Aorta (tissue), 5 donors: ENCODE results near the gene FAM187B. TPM values are rescaled to one million over a fixed set of nuclear protein-coding genes. Genes with fewer than 3 reads are reported as not detected.

Experiments
- ATAC-seq: fragments of 200-7000 bp; cut with Tn5 transposase; one replicate; pipeline ENCODE4 v1.9.1; 2022; ENCODE audit warnings: moderate library complexity; ENCODE audit not compliant: low FRiP score
- DNase-seq, 2 donors: peaks; one replicate each; pipeline ENCODE4 v3.0.0-alpha.2; 2020
- H3K27ac ChIP-seq, 2 donors: one replicate each; pipeline ENCODE4 v1.5.1; 2013; ENCODE audit warnings: low read length in 2 of 2, mild to moderate bottlenecking in 2 of 2, moderate library complexity in 2 of 2, control low read depth in 1 of 2, inconsistent platforms in 1 of 2, low read depth in 1 of 2
- H3K27me3 ChIP-seq, 2 donors: one replicate each; pipeline ENCODE4 v1.6.1; 2013; ENCODE audit warnings: control low read depth in 1 of 2, low read length in 1 of 2, mild to moderate bottlenecking in 1 of 2, moderate library complexity in 1 of 2; ENCODE audit not compliant: insufficient read depth in 2 of 2, control insufficient read depth in 1 of 2
- H3K36me3 ChIP-seq, 2 donors: one replicate each; pipeline ENCODE4 v1.6.1; 2013; ENCODE audit warnings: control low read depth in 1 of 2, low read length in 1 of 2, mild to moderate bottlenecking in 1 of 2; ENCODE audit not compliant: insufficient read depth in 2 of 2, control insufficient read depth in 1 of 2
- H3K4me1 ChIP-seq, 2 donors: one replicate each; pipeline ENCODE4 v1.6.1; 2013; ENCODE audit warnings: low read length in 2 of 2, control low read depth in 1 of 2, mild to moderate bottlenecking in 1 of 2, moderate library complexity in 1 of 2; ENCODE audit not compliant: insufficient read depth in 2 of 2, control insufficient read depth in 1 of 2
- H3K4me3 ChIP-seq, 2 donors: one replicate each; pipeline ENCODE4 v1.5.1; 2013; ENCODE audit warnings: low read length in 2 of 2, control low read depth in 1 of 2, mild to moderate bottlenecking in 1 of 2
- H3K9me3 ChIP-seq: one replicate; pipeline ENCODE4 v1.6.1; 2013; ENCODE audit warnings: mild to moderate bottlenecking, low read length; ENCODE audit not compliant: control insufficient read depth
- WGBS, 2 donors: extraction: QIAGEN DNeasy Blood & Tissue Kit; methylation state at CpG; one replicate each; pipeline ENCODE4 v1.1.7; 2013; 5-methylcytosine and 5-hydroxymethylcytosine counted together
- intact Hi-C, 2 donors: fragments of 100-400 bp; cut with DNase I; formaldehyde crosslinking; loops; one replicate each; pipeline versions ENCODE4 v1.14.2 to v1.15.0; 2022
- polyA plus RNA-seq, 2 donors: library from polyadenylated mRNA; stranded (reverse); fragments of 200-250 nt; gene quantifications; one replicate each; pipeline ENCODE4 v1.2.3, GENCODE V29; 2013
- total RNA-seq, 2 donors: library from RNA; stranded (reverse); fragmentation: NEBNext Ultra II Directional; extraction: Animal tissue kit (Norgen Biotek cat#: 25700); gene quantifications; one replicate each; pipeline ENCODE4 v1.2.1, GENCODE V29; 2021
- donor health status: healthy with polysubstance abuse.
- donor health status: Bipolar disorder and iron deficiency.
- donor health status: DM: no; HTN: no; CAD: no.
- donor health status: DM: no; HTN: no; CAD: no.
- donor health status: DM: yes; HTN: yes; CAD: no.

Gene FAM187B
- total and polyA plus RNA-seq, 4 donors, result not detected

DNA sequence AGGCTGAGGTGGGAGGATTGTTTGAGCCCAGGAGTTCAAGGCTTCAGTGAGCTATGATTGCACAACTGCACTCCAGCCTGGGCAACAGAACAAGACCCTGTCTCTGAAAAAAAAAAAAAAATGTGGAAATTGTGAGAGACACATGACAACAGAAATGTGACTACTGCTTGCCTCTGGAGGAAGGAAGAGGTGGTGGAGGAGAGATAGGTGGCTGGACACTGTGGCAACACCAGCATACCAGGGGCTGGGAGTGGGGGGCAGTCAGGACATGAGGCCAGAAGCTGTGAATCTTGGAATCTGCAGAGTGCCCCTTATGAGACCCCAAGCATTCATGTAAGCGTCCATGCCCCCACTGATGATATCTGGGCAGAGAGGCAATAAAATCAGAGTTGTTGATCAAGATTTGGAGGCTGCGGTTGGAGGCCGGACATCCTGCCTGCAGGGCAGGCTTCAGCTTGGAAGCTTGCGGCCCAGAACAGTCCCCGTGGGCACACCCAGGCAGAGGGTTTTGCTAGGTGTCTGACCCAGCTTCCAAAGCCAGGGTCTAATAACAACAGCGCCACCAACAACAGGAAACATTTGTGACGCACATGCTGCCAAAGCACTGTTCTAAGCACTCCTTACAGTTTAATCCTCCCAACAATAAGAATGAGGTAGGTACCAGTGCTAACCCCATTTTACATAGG is 16.9 kb downstream of the FAM187B start:
- Histone ChIP-seq H3K36me3 (no peaks in the 10 kb centered on the region), H3K27me3 (no peaks in the 10 kb centered on the region), H3K27ac (no peak overlapping the region), H3K4me3 (no peak overlapping the region), H3K9me3 (peaks cover 2% of the 10 kb centered on the region), H3K4me1 (no peaks in the 10 kb centered on the region)
- intact Hi-C loops, result no loop called here
- peak; percentile 42 for ATAC-seq
- WGBS, 2 donors, result 78 to 81% methylated on average over 7 of the region's 7 CpGs
- peak in 1 of 2 donors; percentile 86 for DNase-seq

DNA sequence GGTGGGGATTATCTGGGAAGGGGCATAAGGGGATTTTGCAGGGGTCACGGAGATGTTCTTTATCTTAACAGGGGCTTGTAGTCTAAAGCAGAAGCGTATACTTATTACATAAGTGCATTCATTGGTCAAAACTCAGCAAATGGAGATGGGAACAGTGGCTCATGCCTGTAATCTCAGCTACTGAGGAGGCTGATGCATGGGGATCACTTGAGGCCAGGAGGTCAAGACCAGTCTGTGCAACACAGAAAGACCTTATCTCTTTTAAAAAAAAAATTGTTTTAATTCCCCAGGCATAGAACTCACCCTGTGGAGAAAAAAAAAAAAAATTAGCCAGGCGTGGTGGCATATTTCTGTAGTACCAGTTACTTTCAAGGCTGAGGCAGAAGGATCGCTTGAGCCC is 18.9 kb downstream of the FAM187B start:
- H3K9me3 ChIP-seq, result no peaks in the 10 kb centered on the region
- DNase-seq, result no peak
- ATAC-seq, result no peak
- WGBS, 2 donors, result 72 to 77% methylated on average over 4 of the region's 4 CpGs
- H3K4me3 ChIP-seq, result no peak overlapping the region
- no peaks in the 10 kb centered on the region for H3K27me3 ChIP-seq
- intact Hi-C loops, result no loop called here
- H3K36me3 ChIP-seq, result no peaks in the 10 kb centered on the region
- no peak overlapping the region for H3K27ac ChIP-seq
- no peaks in the 10 kb centered on the region for H3K4me1 ChIP-seq

DNA sequence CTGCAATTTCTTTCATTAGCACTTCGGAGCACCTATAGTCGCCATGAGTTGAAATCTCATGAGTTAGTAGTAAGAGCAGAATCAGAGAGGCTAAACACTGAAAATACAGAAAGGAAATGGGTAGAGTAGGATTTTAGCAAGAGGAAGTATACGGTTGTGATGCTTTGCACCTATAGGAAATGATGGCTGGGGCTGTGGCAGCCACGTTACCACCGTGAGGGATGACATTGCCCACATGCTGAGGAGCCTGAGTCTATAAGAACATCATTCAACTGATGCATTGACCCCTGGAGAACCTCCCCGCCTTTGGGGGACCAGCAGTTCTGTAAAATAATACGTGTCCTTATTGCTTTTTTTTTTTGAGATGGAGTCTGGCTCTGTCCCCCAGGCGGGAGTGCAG is 20.4 kb downstream of the FAM187B start:
- no peak overlapping the region for H3K27ac ChIP-seq
- ATAC-seq (no peak), DNase-seq (no peak)
- H3K4me3 ChIP-seq, result no peak overlapping the region
- no peaks in the 10 kb centered on the region for H3K4me1 ChIP-seq
- intact Hi-C loops, result no loop called here
- WGBS, 2 donors, result 86 to 88% methylated on average over 8 of the region's 8 CpGs
- no peaks in the 10 kb centered on the region for H3K36me3 ChIP-seq
- H3K9me3 ChIP-seq, result no peaks in the 10 kb centered on the region
- no peaks in the 10 kb centered on the region for H3K27me3 ChIP-seq

DNA sequence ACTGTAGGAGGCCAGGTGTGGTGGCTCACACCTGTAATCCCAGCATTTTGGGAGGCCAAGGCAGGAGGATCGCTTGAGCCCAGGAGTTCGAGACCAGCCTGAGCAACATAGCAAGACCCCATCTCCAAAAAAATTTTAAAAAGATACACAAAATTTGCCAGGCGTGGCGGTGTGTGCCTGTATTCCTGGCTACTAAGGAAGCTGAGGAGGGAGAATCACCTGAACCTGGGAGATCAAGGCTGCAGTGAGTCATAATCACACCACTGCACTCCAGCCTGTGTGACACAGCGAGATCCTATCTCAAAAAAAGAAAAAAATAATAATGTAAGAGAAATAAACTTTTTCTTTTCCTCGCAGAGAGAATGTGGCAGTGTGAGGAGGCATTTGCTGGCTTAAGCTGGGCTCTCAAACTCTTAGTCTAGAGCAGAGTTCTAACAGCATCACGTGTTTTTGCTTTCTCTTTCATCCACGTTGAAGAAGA is 21.1 kb downstream of the FAM187B start:
- Histone ChIP-seq H3K4me1 (no peaks in the 10 kb centered on the region), H3K4me3 (no peak overlapping the region), H3K9me3 (no peaks in the 10 kb centered on the region), H3K27me3 (no peaks in the 10 kb centered on the region), H3K27ac (no peak overlapping the region), H3K36me3 (no peaks in the 10 kb centered on the region)
- ATAC-seq (no peak), DNase-seq (no peak)
- WGBS, 2 donors, result 70 to 77% methylated on average over 8 of the region's 8 CpGs
- intact Hi-C loops, result no loop called here

DNA sequence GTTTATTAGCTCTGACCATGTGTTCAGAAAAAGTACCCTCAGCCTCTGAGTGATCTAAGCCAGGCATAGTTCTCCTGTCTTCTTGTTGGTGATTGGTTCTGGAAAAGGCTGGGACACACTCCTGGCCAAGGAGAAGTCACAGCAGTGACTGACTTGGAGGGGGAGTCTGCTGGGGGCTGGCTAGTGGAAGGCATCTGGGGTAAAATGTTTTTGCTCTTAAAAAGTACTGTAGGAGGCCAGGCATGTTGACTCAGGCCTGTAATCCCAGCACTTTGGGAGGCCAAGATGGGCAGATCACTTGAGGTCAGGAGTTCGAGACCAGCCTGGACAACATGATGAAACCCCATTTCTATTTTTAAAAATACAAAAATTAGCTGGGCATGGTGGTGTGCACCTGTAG is 21.7 kb downstream of the FAM187B start:
- Histone ChIP-seq H3K36me3 (no peaks in the 10 kb centered on the region), H3K27ac (no peak overlapping the region), H3K4me1 (no peaks in the 10 kb centered on the region), H3K9me3 (no peaks in the 10 kb centered on the region), H3K27me3 (no peaks in the 10 kb centered on the region), H3K4me3 (no peak overlapping the region)
- no peak for ATAC-seq
- intact Hi-C loops, result no loop called here
- DNase-seq, result no peak
- 92 to 94% methylated on average over 1 of the region's 1 CpG for WGBS, 2 donors

DNA sequence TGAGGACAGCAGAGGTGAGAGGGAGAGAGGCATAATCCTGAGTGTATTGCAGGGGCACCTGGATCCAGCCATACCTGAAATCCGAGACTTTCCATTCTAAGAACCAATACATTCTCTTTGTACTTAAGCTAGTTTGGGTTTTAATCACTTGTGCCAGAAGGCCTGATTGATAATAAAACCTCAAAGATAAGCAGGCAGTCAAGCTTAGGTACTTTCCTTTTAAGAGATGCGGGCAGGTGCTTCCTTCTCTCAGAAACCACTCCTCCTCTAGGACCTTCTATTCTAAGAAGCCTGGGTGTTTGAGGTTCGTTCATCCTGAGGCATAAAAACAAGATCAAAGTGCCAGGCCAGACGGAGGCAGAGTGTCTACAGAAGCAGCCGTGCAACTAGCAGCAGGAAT is 22.2 kb downstream of the FAM187B start:
- Histone ChIP-seq H3K4me1 (no peaks in the 10 kb centered on the region), H3K4me3 (no peak overlapping the region), H3K36me3 (no peaks in the 10 kb centered on the region), H3K27ac (no peak overlapping the region), H3K9me3 (no peaks in the 10 kb centered on the region), H3K27me3 (no peaks in the 10 kb centered on the region)
- 57 to 59% methylated on average over 5 of the region's 5 CpGs for WGBS, 2 donors
- ATAC-seq (no peak), DNase-seq (no peak)
- intact Hi-C loops, result no loop called here

DNA sequence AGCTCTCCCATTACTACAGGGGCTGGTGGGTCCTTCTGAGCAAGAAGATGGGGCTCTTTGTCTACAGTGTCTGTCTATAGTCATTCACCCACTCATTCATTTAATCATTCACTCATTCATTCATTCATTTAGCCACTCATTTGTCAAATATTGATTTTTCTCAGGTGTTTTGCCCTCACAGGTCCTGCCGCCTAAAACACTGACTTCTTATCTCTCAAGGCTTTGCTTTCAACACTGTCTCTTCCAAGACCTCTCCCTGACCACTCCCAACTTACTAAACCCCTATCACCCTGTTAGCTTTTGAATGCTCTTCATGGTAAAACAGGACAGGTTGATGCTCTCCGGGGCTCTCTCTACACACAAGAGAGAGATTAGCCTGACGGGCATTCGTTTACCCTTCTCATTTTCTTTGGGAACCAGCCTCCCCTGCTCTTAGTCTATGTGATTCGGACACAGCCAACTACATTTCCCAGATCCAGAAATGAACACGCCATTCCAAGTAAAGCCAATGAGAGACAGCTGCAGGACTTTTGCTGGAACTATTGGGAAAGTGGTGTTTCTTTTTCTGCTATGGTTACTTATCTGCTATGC is 22.7 kb downstream of the FAM187B start:
- Histone ChIP-seq H3K36me3 (no peaks in the 10 kb centered on the region), H3K9me3 (no peaks in the 10 kb centered on the region), H3K4me1 (no peaks in the 10 kb centered on the region), H3K27ac (no peak overlapping the region), H3K27me3 (no peaks in the 10 kb centered on the region), H3K4me3 (no peak overlapping the region)
- no peak for ATAC-seq
- intact Hi-C loops, result no loop called here
- no peak for DNase-seq
- 63 to 67% methylated on average over 6 of the region's 6 CpGs for WGBS, 2 donors

DNA sequence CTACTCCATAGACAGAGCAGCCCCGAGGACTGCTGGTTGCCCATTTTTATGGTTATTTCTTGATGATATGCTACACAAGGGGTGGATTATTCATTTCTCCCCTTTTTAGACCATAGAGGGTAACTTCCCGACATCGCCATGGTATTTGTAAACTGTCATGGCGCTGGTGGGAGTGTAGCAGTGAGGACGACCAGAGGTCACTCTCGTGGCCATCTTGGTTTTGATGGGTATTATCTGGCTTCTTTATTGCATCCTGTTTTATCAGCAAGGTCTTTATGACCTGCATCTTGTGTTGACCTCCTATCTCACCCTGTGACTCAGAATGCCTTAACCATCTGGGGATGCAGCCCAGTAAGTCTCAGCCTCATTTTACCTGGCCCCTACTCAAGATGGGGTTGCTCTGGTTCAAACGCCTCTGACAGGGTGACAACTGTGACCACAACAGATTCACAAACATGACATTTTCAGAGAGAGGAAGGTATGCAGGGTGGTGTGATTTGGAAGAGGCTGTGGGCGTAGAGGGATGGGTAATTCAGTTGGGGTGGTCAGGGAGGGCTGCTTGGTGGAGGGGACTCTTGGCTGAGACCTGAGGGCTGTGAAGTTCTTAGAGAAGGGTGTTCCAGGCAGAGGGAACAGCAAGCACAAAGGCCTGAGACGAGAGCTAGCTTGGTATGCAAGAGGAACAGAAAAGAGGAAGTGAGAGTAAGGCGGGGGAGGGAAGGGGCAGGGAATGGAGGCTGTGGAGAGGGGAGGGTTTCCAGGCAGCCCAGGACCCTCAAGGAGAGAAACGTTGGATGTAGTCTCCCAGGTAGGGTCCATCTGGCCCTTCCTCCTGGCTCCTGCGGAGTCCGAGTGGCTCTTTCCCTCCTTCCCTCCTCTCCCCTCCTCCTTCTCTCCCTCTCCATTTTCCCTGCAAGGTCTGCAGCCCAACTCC is 23.5 kb downstream of the FAM187B start:
- WGBS, 2 donors, result 67 to 72% methylated on average over 13 of the region's 13 CpGs
- intact Hi-C loops, result no loop called here
- H3K27ac ChIP-seq, result no peak overlapping the region
- H3K4me3 ChIP-seq, result no peak overlapping the region
- ATAC-seq (no peak), DNase-seq (peak in 1 of 2 donors; percentile 61)
- H3K36me3 ChIP-seq, result no peaks in the 10 kb centered on the region
- H3K4me1 ChIP-seq, result no peaks in the 10 kb centered on the region
- H3K9me3 ChIP-seq, result no peaks in the 10 kb centered on the region
- no peaks in the 10 kb centered on the region for H3K27me3 ChIP-seq
